Adipocyte (in vitro differentiated cells): Measurements from ENCODE around the gene ADAM33.

ENCODE experiments used
- DNase-seq: peaks from one replicate; pipeline ENCODE4 v3.0.0-alpha.2; 2015; ENCODE audit warnings: low read depth
- H3K27me3 ChIP-seq: replicated peaks from 2 replicates; pipeline ENCODE4 v1.7.0; 2013; ENCODE audit warnings: mild to moderate bottlenecking, low read length, moderate library complexity; ENCODE audit not compliant: control insufficient read depth, insufficient read depth
- H3K36me3 ChIP-seq: 2 replicates; pipeline ENCODE4 v1.7.0; 2013; ENCODE audit warnings: low read length, mild to moderate bottlenecking, moderate library complexity; ENCODE audit not compliant: control insufficient read depth, insufficient read depth, severe bottlenecking
- H3K4me1 ChIP-seq: 2 replicates; pipeline ENCODE4 v1.7.0; 2013; ENCODE audit warnings: mild to moderate bottlenecking, low read length, moderate library complexity; ENCODE audit not compliant: control insufficient read depth, insufficient read depth
- H3K4me3 ChIP-seq: 2 replicates; pipeline ENCODE4 v1.7.0; 2013; ENCODE audit warnings: mild to moderate bottlenecking, low read length, moderate library complexity
- H3K9ac ChIP-seq: 2 replicates; pipeline ENCODE4 v1.7.0; 2013; ENCODE audit warnings: mild to moderate bottlenecking, low read length, moderate library complexity
- H3K9me3 ChIP-seq: 2 replicates; pipeline ENCODE4 v1.7.0; 2013; ENCODE audit warnings: mild to moderate bottlenecking, low read length, moderate library complexity; ENCODE audit not compliant: control insufficient read depth

The ADAM33 gene, protein sequence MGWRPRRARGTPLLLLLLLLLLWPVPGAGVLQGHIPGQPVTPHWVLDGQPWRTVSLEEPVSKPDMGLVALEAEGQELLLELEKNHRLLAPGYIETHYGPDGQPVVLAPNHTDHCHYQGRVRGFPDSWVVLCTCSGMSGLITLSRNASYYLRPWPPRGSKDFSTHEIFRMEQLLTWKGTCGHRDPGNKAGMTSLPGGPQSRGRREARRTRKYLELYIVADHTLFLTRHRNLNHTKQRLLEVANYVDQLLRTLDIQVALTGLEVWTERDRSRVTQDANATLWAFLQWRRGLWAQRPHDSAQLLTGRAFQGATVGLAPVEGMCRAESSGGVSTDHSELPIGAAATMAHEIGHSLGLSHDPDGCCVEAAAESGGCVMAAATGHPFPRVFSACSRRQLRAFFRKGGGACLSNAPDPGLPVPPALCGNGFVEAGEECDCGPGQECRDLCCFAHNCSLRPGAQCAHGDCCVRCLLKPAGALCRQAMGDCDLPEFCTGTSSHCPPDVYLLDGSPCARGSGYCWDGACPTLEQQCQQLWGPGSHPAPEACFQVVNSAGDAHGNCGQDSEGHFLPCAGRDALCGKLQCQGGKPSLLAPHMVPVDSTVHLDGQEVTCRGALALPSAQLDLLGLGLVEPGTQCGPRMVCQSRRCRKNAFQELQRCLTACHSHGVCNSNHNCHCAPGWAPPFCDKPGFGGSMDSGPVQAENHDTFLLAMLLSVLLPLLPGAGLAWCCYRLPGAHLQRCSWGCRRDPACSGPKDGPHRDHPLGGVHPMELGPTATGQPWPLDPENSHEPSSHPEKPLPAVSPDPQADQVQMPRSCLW

GRCh38 chr20:3681931-3682781 lies at the start of gene ADAM33:
TSS of gene ADAM33 (minus strand) at chr20:3682010. CDS start at chr20:3682004, 6 bp downstream.
- no peaks in the 10 kb centered on the region for H3K36me3 ChIP-seq
- peak; percentile 68 for DNase-seq
- H3K27me3 ChIP-seq = no peaks in the 10 kb centered on the region
- peak within 1 kb of the TSS; percentile 81 for H3K4me3 ChIP-seq
- peak within 1 kb of the TSS; percentile 89 for H3K9ac ChIP-seq
- peaks cover 50% of the 10 kb centered on the region for H3K4me1 ChIP-seq
- no peaks in the 10 kb centered on the region for H3K9me3 ChIP-seq

DNA sequence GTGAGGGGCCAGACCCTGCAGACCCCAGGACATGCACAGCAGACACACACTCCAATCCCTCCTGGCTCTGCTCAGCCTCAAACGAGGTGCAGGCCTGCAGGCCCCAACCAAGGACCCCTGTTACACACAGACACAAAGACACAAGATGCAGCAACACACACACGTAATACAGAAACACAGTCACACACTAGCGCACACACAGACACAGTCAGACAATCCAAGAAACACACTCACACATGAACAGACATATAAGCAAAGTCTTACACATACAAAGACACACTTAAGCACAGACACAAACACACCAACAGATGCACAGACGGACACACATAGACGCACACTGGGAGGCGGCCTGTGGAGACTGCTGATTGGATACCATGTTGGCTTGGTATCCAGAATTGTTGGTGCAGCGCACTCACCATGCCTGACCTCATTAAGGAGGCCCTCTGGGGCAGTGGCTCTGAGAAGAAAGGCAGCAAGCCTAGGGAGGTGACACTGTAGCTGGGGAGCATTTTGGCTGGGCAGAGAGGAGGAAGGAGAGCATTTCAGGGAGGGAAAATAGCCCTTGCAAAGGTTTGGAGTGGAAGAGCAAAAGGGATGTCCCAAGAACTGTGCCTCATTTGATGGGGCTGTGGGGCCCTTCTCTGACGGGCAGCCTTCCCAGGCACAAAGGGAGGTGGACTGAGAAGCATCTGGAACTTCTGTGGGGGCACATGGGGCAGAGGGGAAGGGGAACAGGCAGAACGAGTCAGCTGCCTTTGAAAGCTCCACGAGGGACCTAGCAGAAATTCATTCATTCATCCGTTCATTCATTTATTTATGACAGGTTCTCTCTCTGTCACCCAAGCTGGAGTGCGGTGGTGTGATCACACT lies 49.2 kb upstream of the ADAM33 start:
- no peak for DNase-seq
- H3K4me1 ChIP-seq = peaks cover 10% of the 10 kb centered on the region
- H3K4me3 ChIP-seq = no peak overlapping the region
- peaks cover 29% of the 10 kb centered on the region for H3K27me3 ChIP-seq
- H3K36me3 ChIP-seq = no peaks in the 10 kb centered on the region
- H3K9ac ChIP-seq = no peak overlapping the region
- no peaks in the 10 kb centered on the region for H3K9me3 ChIP-seq

DNA sequence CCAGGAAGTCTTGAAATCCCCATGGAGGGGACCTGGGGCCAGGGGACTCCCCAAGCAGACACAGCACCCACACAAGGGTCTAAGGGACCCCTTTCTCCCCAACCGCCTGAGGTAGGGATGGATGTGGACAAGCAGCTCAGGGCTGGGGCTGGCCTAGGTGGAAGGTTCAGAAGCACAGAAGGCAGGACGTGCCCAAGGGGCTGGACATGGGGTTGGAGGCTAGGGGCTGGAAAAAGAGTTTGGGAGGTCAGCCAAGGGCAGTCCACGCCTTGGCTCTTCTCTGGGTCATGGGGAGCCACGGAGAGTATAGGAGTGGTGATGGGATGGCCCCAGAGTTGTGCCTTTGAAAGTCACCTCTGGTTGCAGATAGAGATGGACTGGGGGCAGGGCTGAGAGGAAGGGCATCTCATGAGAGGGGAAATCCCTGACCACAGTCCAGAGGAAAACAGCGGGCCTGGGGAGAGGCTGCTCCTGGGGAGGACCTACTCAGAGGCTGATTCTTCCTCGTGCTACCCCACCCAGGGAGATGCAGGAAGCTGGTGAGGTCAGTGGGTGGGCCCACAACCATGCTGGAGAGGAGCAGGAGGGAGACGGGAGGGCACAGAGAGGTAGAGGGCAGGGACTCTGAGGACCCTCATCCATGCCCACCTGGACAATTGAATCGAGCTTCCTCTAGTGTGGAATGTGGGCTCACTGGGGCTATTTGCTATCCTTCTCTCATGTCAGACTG lies 48.2 kb upstream of the ADAM33 start:
- peaks cover 29% of the 10 kb centered on the region for H3K27me3 ChIP-seq
- DNase-seq = no peak
- peaks cover 10% of the 10 kb centered on the region for H3K4me1 ChIP-seq
- H3K36me3 ChIP-seq = no peaks in the 10 kb centered on the region
- H3K4me3 ChIP-seq = no peak overlapping the region
- no peak overlapping the region for H3K9ac ChIP-seq
- no peaks in the 10 kb centered on the region for H3K9me3 ChIP-seq

GRCh38 chr20:3729378-3729777 lies 47.6 kb upstream of the ADAM33 start:
- Histone ChIP-seq H3K9me3 (no peaks in the 10 kb centered on the region), H3K4me3 (no peak overlapping the region), H3K9ac (no peak overlapping the region), H3K27me3 (peaks cover 28% of the 10 kb centered on the region), H3K4me1 (peaks cover 10% of the 10 kb centered on the region), H3K36me3 (no peaks in the 10 kb centered on the region)
- no peak for DNase-seq

DNA sequence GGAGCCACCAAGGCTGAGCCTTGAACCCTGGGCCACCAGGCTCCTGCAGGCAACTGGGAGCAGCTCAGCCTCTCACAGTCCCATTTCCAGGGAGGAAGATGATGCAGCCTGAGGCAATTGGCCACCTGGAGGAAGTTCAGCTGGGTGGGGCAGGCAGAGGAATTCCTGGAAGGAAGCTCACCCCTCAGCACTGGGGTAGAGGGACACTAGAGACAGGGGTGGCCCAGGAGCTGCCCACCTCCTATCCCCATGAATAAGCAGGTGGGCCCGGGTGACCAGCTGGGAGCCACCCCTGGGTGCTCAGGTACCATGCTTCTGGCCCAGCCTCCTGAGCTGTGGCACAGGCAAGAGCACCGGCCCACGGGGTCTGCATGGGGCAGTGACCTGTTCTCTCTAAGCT lies 47.1 kb upstream of the ADAM33 start:
- Histone ChIP-seq H3K9ac (no peak overlapping the region), H3K4me1 (peaks cover 10% of the 10 kb centered on the region), H3K36me3 (no peaks in the 10 kb centered on the region), H3K4me3 (no peak overlapping the region), H3K27me3 (peaks cover 26% of the 10 kb centered on the region), H3K9me3 (no peaks in the 10 kb centered on the region)
- DNase-seq = no peak

GRCh38 chr20:3728354-3728753 lies 46.5 kb upstream of the ADAM33 start:
- no peak for DNase-seq
- Histone ChIP-seq H3K9me3 (no peaks in the 10 kb centered on the region), H3K27me3 (peaks cover 22% of the 10 kb centered on the region), H3K36me3 (no peaks in the 10 kb centered on the region), H3K4me1 (peaks cover 10% of the 10 kb centered on the region), H3K9ac (peak overlapping the region; percentile 1), H3K4me3 (no peak overlapping the region)

GRCh38 chr20:3727401-3728021 lies 45.7 kb upstream of the ADAM33 start:
- peak; percentile 61 for DNase-seq
- Histone ChIP-seq H3K36me3 (no peaks in the 10 kb centered on the region), H3K4me3 (peak overlapping the region; percentile 51)

GRCh38 chr20:3724356-3724755 lies 42.5 kb upstream of the ADAM33 start:
- Histone ChIP-seq H3K9ac (no peak overlapping the region), H3K4me1 (peaks cover 10% of the 10 kb centered on the region), H3K36me3 (no peaks in the 10 kb centered on the region), H3K27me3 (peaks cover 13% of the 10 kb centered on the region), H3K4me3 (no peak overlapping the region), H3K9me3 (no peaks in the 10 kb centered on the region)
- no peak for DNase-seq

More at GRCh38 chr20:3727401-3728021, 45.7 kb upstream of the ADAM33 start:
- H3K9me3 ChIP-seq = no peaks in the 10 kb centered on the region
- peak overlapping the region; percentile 1 for H3K9ac ChIP-seq
- H3K27me3 ChIP-seq = peaks cover 14% of the 10 kb centered on the region
- H3K4me1 ChIP-seq = peaks cover 10% of the 10 kb centered on the region

DNA sequence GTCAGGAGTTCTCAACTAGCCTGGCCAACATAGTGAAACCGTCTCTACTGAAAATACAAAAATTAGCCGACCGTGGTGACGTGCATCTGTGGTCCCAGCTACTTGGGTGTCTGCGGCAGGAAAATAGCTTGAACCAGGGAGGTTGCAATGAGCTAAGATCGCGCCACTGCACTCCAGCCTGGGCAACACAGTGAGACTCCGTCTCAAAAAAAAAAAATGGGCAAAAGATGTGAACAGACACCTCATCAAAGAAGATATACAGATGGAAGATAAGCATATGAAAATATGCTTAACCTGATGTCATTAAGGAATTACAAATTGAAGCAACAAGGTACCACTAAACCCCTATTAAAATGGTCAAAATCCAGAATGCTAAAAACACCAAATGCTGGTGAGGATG lies 41.5 kb upstream of the ADAM33 start:
- Histone ChIP-seq H3K9me3 (no peaks in the 10 kb centered on the region), H3K36me3 (no peaks in the 10 kb centered on the region), H3K27me3 (peaks cover 13% of the 10 kb centered on the region), H3K9ac (no peak overlapping the region), H3K4me3 (no peak overlapping the region), H3K4me1 (peaks cover 10% of the 10 kb centered on the region)
- DNase-seq = no peak
